ENCODE results near the gene FAAH.
"Not testable (repeated sequence)": the region's sequence is repeated elsewhere in the genome, so short reads cannot be mapped to it uniquely, and the experiment has no call there.

FAAH gene

DNA sequence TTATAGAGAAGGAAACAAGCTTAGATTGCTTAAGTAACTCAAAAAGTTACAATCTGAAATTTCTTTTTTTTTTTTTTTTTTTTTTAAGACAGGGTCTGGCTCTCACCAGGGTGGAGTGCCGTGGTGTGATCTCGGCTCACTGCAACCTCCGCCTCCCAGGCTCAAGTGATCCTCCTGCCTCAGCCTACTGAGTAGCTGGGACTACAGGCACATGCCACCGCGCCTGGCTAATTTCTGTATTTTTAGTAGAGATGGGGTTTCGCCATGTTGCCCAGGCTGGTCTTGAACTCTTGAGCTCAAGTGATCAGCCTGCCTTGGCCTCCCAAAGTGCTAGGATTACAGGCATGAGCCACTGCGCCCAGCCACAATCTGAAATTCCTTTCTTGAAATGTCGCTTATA, 26.4 kb upstream of the FAAH start:
- not testable (repeated sequence) for H3K4me1 ChIP-seq (ENCODE audit: control insufficient read depth in 2 of 2, insufficient read depth in 2 of 2, low read length in 2 of 2)

DNA sequence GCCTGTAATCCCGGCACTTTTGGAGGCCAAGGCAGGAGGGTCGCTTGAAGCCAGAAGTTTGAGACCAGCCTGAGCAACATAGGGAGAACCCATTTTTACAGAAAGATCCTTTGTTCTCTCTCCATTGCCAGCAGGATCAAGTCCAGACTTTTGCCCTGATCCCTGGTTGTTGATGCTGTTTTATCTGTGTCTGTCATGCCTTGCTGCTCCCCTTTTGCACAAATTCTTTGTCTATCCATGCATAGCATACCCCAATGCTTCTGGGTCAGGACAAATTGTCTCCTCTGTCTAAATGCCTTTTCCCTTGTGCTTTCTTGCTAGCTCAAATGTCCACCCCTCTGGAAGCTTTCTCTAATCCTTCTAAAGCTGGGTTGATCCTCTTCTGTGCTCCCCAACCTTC, 25.3 kb upstream of the FAAH start:
- no peak overlapping the region for H3K27ac ChIP-seq (ENCODE audit: low read depth in 2 of 2, low read length in 2 of 2)
- H3K9ac ChIP-seq (ENCODE audit: low read depth in 1 of 2, low read length in 2 of 2): no peak overlapping the region
- no peak overlapping the region for H3K4me3 ChIP-seq (ENCODE audit: low read length in 2 of 2)
- H3K36me3 ChIP-seq (ENCODE audit: control insufficient read depth in 2 of 2, insufficient read depth in 2 of 2, low read length in 2 of 2): peaks cover 14 to 18% of the 10 kb centered on the region in 2 donors
- no peaks in the 10 kb centered on the region for H3K4me1 ChIP-seq (ENCODE audit: control insufficient read depth in 2 of 2, insufficient read depth in 2 of 2, low read length in 2 of 2)
- H3K9me3 ChIP-seq (ENCODE audit: control insufficient read depth in 2 of 2, low read length in 2 of 2): no peaks in the 10 kb centered on the region
- no peaks in the 10 kb centered on the region for H3K27me3 ChIP-seq (ENCODE audit: control insufficient read depth in 2 of 2, insufficient read depth in 2 of 2, low read length in 2 of 2)

More for the DNA sequence above, 26.4 kb upstream of the FAAH start:
- H3K27ac ChIP-seq (ENCODE audit: low read depth in 2 of 2, low read length in 2 of 2); H3K9ac ChIP-seq (ENCODE audit: low read depth in 1 of 2, low read length in 2 of 2); H3K4me3 ChIP-seq (ENCODE audit: low read length in 2 of 2); H3K9me3 ChIP-seq (ENCODE audit: control insufficient read depth in 2 of 2, low read length in 2 of 2); H3K27me3 ChIP-seq (ENCODE audit: control insufficient read depth in 2 of 2, insufficient read depth in 2 of 2, low read length in 2 of 2): not testable (repeated sequence)
- H3K36me3 ChIP-seq (ENCODE audit: control insufficient read depth in 2 of 2, insufficient read depth in 2 of 2, low read length in 2 of 2): peaks cover 21 to 26% of the 10 kb centered on the region in 2 donors

DNA sequence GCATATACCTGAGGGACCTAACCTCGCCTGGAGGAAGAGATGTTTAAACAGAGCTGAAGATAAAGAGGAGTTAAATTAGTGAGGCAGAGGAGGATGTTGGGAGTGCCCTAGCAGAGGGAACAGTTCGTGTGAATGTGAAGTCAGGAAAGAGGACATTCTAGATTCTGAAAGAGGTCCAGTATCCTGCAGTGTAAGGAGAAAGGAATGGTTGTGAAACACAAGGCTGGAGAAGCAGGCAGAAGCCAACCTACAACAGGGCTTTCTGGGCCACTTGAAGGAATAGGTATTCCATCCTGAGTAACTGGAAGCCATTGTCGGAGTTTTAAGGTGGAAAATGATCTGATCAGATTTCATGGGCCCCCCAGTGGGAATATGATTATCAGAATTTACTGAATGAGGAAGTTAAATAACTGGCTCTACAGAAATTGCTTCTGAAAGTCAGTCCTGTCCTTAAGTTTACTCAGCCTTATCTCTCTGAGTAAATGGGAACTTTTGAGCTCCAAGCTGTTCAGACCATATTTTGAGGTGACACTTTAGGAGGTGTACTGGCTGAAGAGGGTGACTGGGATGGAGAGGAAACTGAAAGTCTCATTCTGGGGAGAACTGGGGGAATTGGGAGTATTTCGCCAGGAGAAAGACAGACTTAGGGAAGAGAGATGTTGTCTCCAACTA, 24.4 kb upstream of the FAAH start:
- Histone ChIP-seq H3K9me3 (ENCODE audit: control insufficient read depth in 2 of 2, low read length in 2 of 2) (no peaks in the 10 kb centered on the region), H3K27ac (ENCODE audit: low read depth in 2 of 2, low read length in 2 of 2) (no peak overlapping the region), H3K27me3 (ENCODE audit: control insufficient read depth in 2 of 2, insufficient read depth in 2 of 2, low read length in 2 of 2) (no peaks in the 10 kb centered on the region), H3K36me3 (ENCODE audit: control insufficient read depth in 2 of 2, insufficient read depth in 2 of 2, low read length in 2 of 2) (peaks cover 13 to 14% of the 10 kb centered on the region in 2 donors), H3K4me3 (ENCODE audit: low read length in 2 of 2) (no peak overlapping the region), H3K9ac (ENCODE audit: low read depth in 1 of 2, low read length in 2 of 2) (no peak overlapping the region), H3K4me1 (ENCODE audit: control insufficient read depth in 2 of 2, insufficient read depth in 2 of 2, low read length in 2 of 2) (no peaks in the 10 kb centered on the region)

DNA sequence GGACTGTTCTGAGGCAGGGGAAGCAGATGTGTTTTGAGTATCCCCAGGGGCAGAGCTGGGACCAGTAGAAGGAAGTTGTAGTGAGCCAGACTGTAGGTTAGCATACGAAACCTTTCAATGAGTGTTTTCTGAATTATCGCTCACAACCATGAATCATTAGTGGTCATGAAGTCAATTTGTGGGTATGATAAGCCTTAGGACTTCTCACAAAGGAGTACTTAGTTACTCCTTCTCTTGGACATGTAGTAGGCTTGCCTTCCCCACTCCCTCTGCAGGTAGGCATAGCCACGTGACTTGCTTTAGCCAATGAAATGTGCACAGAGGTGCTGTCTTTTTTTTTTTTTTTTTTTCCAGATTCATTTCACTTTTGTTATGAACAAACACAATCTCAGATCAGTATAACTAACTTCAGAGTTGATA, 23.9 kb upstream of the FAAH start:
- Histone ChIP-seq H3K36me3 (ENCODE audit: control insufficient read depth in 2 of 2, insufficient read depth in 2 of 2, low read length in 2 of 2) (peaks cover 11 to 14% of the 10 kb centered on the region in 2 donors), H3K27ac (ENCODE audit: low read depth in 2 of 2, low read length in 2 of 2) (no peak overlapping the region), H3K9ac (ENCODE audit: low read depth in 1 of 2, low read length in 2 of 2) (no peak overlapping the region), H3K9me3 (ENCODE audit: control insufficient read depth in 2 of 2, low read length in 2 of 2) (no peaks in the 10 kb centered on the region), H3K27me3 (ENCODE audit: control insufficient read depth in 2 of 2, insufficient read depth in 2 of 2, low read length in 2 of 2) (no peaks in the 10 kb centered on the region), H3K4me1 (ENCODE audit: control insufficient read depth in 2 of 2, insufficient read depth in 2 of 2, low read length in 2 of 2) (no peaks in the 10 kb centered on the region), H3K4me3 (ENCODE audit: low read length in 2 of 2) (no peak overlapping the region)

DNA sequence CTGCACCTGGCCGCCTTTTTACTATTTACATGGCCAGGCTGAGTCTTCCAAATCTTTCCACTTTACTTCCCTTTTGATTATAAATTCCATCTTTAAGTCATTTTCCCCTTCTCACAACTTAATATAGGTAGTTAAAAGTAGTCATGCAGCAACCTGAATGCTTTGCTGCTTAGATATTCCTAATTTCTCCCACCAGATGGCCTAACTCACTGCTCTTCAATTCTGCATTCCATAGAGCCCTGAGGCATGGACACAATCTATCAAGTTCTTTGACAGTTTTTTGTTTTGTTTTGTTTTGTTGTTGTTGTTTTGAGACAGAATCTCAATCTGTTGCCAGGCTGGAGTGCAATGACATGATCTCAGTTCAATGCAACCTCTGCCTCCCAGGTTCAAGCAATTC, 21.7 kb upstream of the FAAH start:
- H3K9me3 ChIP-seq (ENCODE audit: control insufficient read depth in 2 of 2, low read length in 2 of 2): no peaks in the 10 kb centered on the region
- H3K4me3 ChIP-seq (ENCODE audit: low read length in 2 of 2): no peak overlapping the region
- H3K9ac ChIP-seq (ENCODE audit: low read depth in 1 of 2, low read length in 2 of 2): no peak overlapping the region
- peaks cover 8 to 11% of the 10 kb centered on the region in 2 donors for H3K36me3 ChIP-seq (ENCODE audit: control insufficient read depth in 2 of 2, insufficient read depth in 2 of 2, low read length in 2 of 2)
- H3K4me1 ChIP-seq (ENCODE audit: control insufficient read depth in 2 of 2, insufficient read depth in 2 of 2, low read length in 2 of 2): no peaks in the 10 kb centered on the region
- H3K27me3 ChIP-seq (ENCODE audit: control insufficient read depth in 2 of 2, insufficient read depth in 2 of 2, low read length in 2 of 2): no peaks in the 10 kb centered on the region
- no peak overlapping the region for H3K27ac ChIP-seq (ENCODE audit: low read depth in 2 of 2, low read length in 2 of 2)

DNA sequence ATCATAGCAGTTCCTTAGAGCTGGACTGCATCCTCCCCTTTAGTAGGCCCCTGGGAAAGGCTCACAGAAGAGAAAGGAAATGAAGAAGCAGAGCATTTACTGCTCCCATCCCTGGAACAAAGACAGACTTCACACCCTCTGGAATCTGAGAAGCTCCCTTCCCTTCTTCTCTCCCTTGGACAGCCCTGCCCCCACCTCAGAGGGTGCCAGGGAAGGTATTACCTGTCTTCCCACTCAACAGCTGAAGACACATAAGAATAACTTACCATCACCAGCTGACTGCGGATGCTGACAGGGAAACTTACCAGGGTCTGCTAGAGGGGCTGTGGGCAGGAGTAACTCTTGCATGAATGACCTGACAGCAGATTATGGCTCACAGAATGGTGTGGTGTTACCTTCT, 14.1 kb upstream of the FAAH start:
- H3K9ac ChIP-seq (ENCODE audit: low read depth in 1 of 2, low read length in 2 of 2): no peak overlapping the region
- H3K4me3 ChIP-seq (ENCODE audit: low read length in 2 of 2): no peak overlapping the region
- H3K36me3 ChIP-seq (ENCODE audit: control insufficient read depth in 2 of 2, insufficient read depth in 2 of 2, low read length in 2 of 2): no peaks in the 10 kb centered on the region
- H3K27ac ChIP-seq (ENCODE audit: low read depth in 2 of 2, low read length in 2 of 2): no peak overlapping the region
- H3K9me3 ChIP-seq (ENCODE audit: control insufficient read depth in 2 of 2, low read length in 2 of 2): no peaks in the 10 kb centered on the region
- peaks cover 0 to 2% of the 10 kb centered on the region in 2 donors for H3K4me1 ChIP-seq (ENCODE audit: control insufficient read depth in 2 of 2, insufficient read depth in 2 of 2, low read length in 2 of 2)
- no peaks in the 10 kb centered on the region for H3K27me3 ChIP-seq (ENCODE audit: control insufficient read depth in 2 of 2, insufficient read depth in 2 of 2, low read length in 2 of 2)

DNA sequence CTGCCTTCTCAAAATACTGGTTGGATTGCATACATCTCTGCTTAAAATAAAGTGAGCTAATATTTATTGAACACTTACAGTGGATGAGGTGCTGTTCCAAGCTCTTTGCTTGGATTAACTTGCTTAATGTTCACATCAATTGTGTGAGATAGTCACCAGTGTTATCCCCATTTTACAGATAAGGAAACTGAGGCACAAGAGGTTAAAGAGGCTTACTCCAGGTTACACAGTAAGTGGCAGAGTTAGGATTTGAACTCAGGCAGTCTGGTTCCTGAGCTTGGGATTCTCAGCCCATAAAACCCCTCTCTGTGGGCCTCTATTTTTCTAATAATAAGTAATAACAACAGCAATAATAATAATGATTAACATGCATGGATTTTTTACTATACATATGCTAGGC, 13.6 kb upstream of the FAAH start:
- H3K27ac ChIP-seq (ENCODE audit: low read depth in 2 of 2, low read length in 2 of 2): no peak overlapping the region
- H3K9ac ChIP-seq (ENCODE audit: low read depth in 1 of 2, low read length in 2 of 2): no peak overlapping the region
- no peak overlapping the region for H3K4me3 ChIP-seq (ENCODE audit: low read length in 2 of 2)
- no peaks in the 10 kb centered on the region for H3K36me3 ChIP-seq (ENCODE audit: control insufficient read depth in 2 of 2, insufficient read depth in 2 of 2, low read length in 2 of 2)
- H3K9me3 ChIP-seq (ENCODE audit: control insufficient read depth in 2 of 2, low read length in 2 of 2): no peaks in the 10 kb centered on the region
- no peaks in the 10 kb centered on the region for H3K27me3 ChIP-seq (ENCODE audit: control insufficient read depth in 2 of 2, insufficient read depth in 2 of 2, low read length in 2 of 2)
- H3K4me1 ChIP-seq (ENCODE audit: control insufficient read depth in 2 of 2, insufficient read depth in 2 of 2, low read length in 2 of 2): peaks cover 0 to 2% of the 10 kb centered on the region in 2 donors

DNA sequence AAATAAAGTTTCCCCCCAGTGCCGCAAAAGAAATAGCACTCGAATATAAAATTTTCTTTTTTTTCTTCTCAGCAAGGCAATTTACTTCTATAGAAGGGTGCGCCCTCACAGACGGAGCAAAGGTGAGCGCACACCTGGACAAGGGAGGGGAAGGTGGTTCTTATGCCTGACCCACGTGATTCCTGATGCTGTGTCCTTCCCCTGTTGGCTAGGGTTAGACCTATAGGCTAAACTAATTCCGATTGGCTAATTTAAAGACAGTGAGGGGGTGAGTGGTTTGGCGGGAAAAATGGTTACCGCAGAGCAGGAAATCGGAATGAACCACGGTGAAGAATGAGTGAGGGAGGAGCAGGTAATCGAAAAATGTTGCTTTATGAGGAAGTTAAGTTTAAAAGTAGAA, 607 bp upstream of the FAAH start:
- no peak overlapping the region for H3K27ac ChIP-seq (ENCODE audit: low read depth in 2 of 2, low read length in 2 of 2)
- no peak overlapping the region for H3K4me3 ChIP-seq (ENCODE audit: low read length in 2 of 2)
- peaks cover 0 to 7% of the 10 kb centered on the region in 2 donors for H3K9me3 ChIP-seq (ENCODE audit: control insufficient read depth in 2 of 2, low read length in 2 of 2)
- H3K9ac ChIP-seq (ENCODE audit: low read depth in 1 of 2, low read length in 2 of 2): no peak overlapping the region
- H3K36me3 ChIP-seq (ENCODE audit: control insufficient read depth in 2 of 2, insufficient read depth in 2 of 2, low read length in 2 of 2): no peaks in the 10 kb centered on the region
- peaks cover 9 to 20% of the 10 kb centered on the region in 2 donors for H3K4me1 ChIP-seq (ENCODE audit: control insufficient read depth in 2 of 2, insufficient read depth in 2 of 2, low read length in 2 of 2)
- H3K27me3 ChIP-seq (ENCODE audit: control insufficient read depth in 2 of 2, insufficient read depth in 2 of 2, low read length in 2 of 2): no peaks in the 10 kb centered on the region

DNA sequence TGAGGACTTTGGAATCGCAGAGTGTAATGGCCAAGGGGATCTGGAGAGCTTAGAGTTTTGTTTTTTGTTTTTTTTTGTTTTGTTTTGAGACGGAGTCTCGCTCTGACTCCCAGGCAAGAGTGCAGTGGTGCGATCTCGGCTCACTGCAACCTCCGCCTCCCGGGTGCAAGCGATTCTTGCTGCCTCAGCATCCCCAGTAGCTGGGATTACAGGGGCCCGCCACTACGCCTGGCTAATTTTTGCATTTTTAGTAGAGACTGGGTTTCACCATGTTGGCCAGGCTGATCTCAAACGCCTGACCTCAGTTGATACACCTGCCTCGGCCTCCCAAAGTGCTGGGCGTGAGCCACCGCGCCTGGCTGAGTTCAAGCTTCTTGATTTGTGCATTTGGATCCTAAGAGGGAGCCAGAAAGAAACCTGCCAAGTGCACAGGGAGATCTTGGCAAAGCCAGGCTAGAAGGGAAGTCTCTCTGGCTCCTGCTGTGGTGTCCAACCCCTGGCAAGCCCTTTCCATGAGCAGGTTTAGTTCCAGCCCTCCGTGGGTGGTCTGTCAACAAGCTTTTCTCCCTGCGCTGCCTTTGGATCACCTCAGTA, 852 bp downstream of the FAAH start:
- H3K27me3 ChIP-seq (ENCODE audit: control insufficient read depth in 2 of 2, insufficient read depth in 2 of 2, low read length in 2 of 2): no peaks in the 10 kb centered on the region
- peak overlapping the region; percentile 74 to 81 for H3K9ac ChIP-seq (ENCODE audit: low read depth in 1 of 2, low read length in 2 of 2)
- no peaks in the 10 kb centered on the region for H3K36me3 ChIP-seq (ENCODE audit: control insufficient read depth in 2 of 2, insufficient read depth in 2 of 2, low read length in 2 of 2)
- H3K9me3 ChIP-seq (ENCODE audit: control insufficient read depth in 2 of 2, low read length in 2 of 2): peaks cover 0 to 7% of the 10 kb centered on the region in 2 donors
- peak overlapping the region; percentile 81 to 91 for H3K4me3 ChIP-seq (ENCODE audit: low read length in 2 of 2)
- peaks cover 9 to 20% of the 10 kb centered on the region in 2 donors for H3K4me1 ChIP-seq (ENCODE audit: control insufficient read depth in 2 of 2, insufficient read depth in 2 of 2, low read length in 2 of 2)
- peak overlapping the region; percentile 80 for H3K27ac ChIP-seq (ENCODE audit: low read depth in 2 of 2, low read length in 2 of 2)

DNA sequence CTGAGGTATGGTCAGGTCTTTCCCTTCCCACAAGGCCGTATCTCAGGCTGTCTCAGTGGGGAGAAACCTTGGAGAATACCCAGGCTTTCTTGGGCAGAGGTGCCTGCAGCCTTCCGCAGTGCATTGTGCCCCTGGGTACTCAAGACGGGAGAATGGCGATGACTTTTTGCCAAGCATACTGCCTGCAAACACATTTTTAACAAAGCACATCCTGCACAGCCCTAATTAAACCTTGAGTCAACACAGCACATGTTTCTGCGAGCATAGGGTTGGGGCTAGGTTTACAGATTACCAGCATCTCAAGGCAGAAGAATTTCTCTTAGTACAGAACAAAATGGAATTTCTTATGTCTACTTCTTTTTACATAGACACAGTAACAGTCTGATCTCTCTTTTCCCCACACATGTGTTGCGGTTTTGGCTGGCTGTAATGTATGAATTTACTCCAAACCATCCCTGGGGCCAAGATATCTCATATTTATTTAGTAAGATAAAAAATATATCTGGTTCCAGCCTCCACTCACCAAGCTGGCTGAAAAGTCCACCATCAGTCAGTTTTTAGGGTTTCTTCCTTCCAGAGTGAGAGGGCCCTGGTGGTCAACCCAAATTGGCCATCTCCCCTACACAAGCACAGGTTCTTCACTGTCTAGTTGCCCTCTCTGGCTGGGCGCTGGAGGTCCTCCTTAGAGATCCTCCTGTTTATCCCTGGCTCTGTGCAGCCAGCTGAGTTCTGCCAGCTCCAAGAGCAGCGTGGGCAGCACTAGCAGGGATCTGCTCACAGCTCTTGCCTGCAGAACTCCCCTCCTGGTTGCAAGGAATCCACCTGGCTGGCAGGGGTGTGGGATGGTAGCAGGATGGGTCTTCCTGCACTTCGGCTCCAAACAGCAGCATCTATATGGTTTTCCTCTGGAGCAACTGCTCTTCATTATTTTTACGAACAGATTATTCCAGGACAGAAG, 2.6 kb downstream of the FAAH start:
- Histone ChIP-seq H3K27me3 (ENCODE audit: control insufficient read depth in 2 of 2, insufficient read depth in 2 of 2, low read length in 2 of 2) (no peaks in the 10 kb centered on the region), H3K27ac (ENCODE audit: low read depth in 2 of 2, low read length in 2 of 2) (no peak overlapping the region), H3K9me3 (ENCODE audit: control insufficient read depth in 2 of 2, low read length in 2 of 2) (peaks cover 0 to 7% of the 10 kb centered on the region in 2 donors), H3K4me3 (ENCODE audit: low read length in 2 of 2) (peak overlapping the region in 1 of 2 donors; percentile 29), H3K9ac (ENCODE audit: low read depth in 1 of 2, low read length in 2 of 2) (no peak overlapping the region), H3K36me3 (ENCODE audit: control insufficient read depth in 2 of 2, insufficient read depth in 2 of 2, low read length in 2 of 2) (no peaks in the 10 kb centered on the region), H3K4me1 (ENCODE audit: control insufficient read depth in 2 of 2, insufficient read depth in 2 of 2, low read length in 2 of 2) (peaks cover 17 to 25% of the 10 kb centered on the region in 2 donors)

Data from mucosa of rectum (tissue), 2 donors.